A549 (cell line): Measurements from ENCODE around the gene POTEE.
"Not testable (repeated sequence)": the region's sequence is repeated elsewhere in the genome, so short reads cannot be mapped to it uniquely, and the experiment has no call there.

Source experiments
- CBX2 ChIP-seq: fragments of 200-600 bp; sonication (generic); IDR thresholded peaks from 2 replicates; pipeline ENCODE4 v1.6.1; 2016; ENCODE audit warnings: low read depth, mild to moderate bottlenecking, borderline replicate concordance
- MYC ChIP-seq: IDR thresholded peaks from 2 replicates; pipeline ENCODE4 v1.6.1; 2012; ENCODE audit warnings: mild to moderate bottlenecking, inconsistent platforms, low read length, improper control_type of control experiment, borderline replicate concordance
- RNF2 ChIP-seq: fragments of 200-600 bp; sonication (generic); IDR thresholded peaks from 2 replicates; pipeline ENCODE4 v1.6.1; 2016; ENCODE audit warnings: low read depth, mild to moderate bottlenecking, antibody characterized with exemption, moderate library complexity, borderline replicate concordance
- TF ChIP-seq, protein P1 (sequence below): fragments of >200 bp; sonication (Bioruptor Twin); formaldehyde crosslinking; IDR thresholded peaks from 3 replicates; pipeline ENCODE4 v1.5.1; 2016

DNA sequence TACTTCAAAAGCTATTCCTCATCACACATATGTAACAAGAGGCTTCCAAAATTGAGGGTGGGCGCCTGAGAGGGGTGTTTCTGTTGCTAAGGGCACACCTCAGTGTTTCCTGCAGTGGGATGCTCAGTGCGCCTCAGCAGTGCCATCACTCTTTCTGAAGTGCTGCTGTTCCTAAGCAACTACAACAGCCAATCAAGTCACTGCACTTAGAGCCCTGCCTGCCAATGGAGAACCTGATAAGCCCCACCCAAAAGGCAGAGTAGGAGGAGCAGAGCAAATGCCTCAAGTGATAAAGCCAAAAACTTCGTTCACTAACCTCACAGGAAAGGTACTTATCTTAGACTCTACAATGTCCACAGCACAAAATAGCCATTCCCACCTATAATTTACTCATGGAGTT lies 15.9 kb upstream of the POTEE start:
- TF ChIP-seq, protein P1, sequence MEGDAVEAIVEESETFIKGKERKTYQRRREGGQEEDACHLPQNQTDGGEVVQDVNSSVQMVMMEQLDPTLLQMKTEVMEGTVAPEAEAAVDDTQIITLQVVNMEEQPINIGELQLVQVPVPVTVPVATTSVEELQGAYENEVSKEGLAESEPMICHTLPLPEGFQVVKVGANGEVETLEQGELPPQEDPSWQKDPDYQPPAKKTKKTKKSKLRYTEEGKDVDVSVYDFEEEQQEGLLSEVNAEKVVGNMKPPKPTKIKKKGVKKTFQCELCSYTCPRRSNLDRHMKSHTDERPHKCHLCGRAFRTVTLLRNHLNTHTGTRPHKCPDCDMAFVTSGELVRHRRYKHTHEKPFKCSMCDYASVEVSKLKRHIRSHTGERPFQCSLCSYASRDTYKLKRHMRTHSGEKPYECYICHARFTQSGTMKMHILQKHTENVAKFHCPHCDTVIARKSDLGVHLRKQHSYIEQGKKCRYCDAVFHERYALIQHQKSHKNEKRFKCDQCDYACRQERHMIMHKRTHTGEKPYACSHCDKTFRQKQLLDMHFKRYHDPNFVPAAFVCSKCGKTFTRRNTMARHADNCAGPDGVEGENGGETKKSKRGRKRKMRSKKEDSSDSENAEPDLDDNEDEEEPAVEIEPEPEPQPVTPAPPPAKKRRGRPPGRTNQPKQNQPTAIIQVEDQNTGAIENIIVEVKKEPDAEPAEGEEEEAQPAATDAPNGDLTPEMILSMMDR: not testable (repeated sequence)
- TF ChIP-seq RNF2, CBX2, MYC: not testable (repeated sequence)
